T-helper 2 cell treated with Interferon-gamma antibody and Interleukin-4, amounts not matched to agents 5 μg/mL and 100 μg/mL, for 36 hours (primary cell): ENCODE measurements around the gene AVPI1.

ENCODE experiments used
- DNase-seq: peaks from one replicate; pipeline ENCODE4 v3.0.0; 2021; ENCODE audit warnings: low spot score
- H3K27ac Mint-ChIP-seq: one replicate; pipeline ENCODE4 v1.8.0; 2021; ENCODE audit warnings: mild to moderate bottlenecking, mixed read lengths
- H3K27me3 Mint-ChIP-seq: one replicate; pipeline ENCODE4 v1.8.0; 2021; ENCODE audit warnings: low read depth, mixed read lengths
- H3K36me3 Mint-ChIP-seq: one replicate; pipeline ENCODE4 v1.8.0; 2021; ENCODE audit warnings: low read depth, mixed read lengths
- H3K4me1 Mint-ChIP-seq: one replicate; pipeline ENCODE4 v1.8.0; 2021; ENCODE audit warnings: low read depth, mixed read lengths
- H3K4me3 Mint-ChIP-seq: one replicate; pipeline ENCODE4 v1.8.0; 2022; ENCODE audit warnings: mild to moderate bottlenecking, moderate library complexity, mixed read lengths
- H3K9me3 Mint-ChIP-seq: one replicate; pipeline ENCODE4 v1.8.0; 2021; ENCODE audit warnings: mixed read lengths

Gene AVPI1

GRCh38 chr10:97629289-97629688, 57.8 kb downstream of the AVPI1 start:
- H3K4me1 Mint-ChIP-seq, result peaks cover 8% of the 10 kb centered on the region

GRCh38 chr10:97628228-97628627, 58.8 kb downstream of the AVPI1 start:
- H3K4me1 Mint-ChIP-seq, result peaks cover 4% of the 10 kb centered on the region
- H3K27me3 Mint-ChIP-seq, result no peaks in the 10 kb centered on the region
- H3K9me3 Mint-ChIP-seq, result no peaks in the 10 kb centered on the region
- DNase-seq, result no peak
- H3K36me3 Mint-ChIP-seq, result no peaks in the 10 kb centered on the region
- H3K27ac Mint-ChIP-seq, result no peak overlapping the region
- no peak overlapping the region for H3K4me3 Mint-ChIP-seq

More at GRCh38 chr10:97629289-97629688, 57.8 kb downstream of the AVPI1 start:
- Mint-ChIP-seq H3K36me3 (no peaks in the 10 kb centered on the region), H3K27me3 (no peaks in the 10 kb centered on the region), H3K27ac (no peak overlapping the region), H3K9me3 (no peaks in the 10 kb centered on the region), H3K4me3 (no peak overlapping the region)
- no peak for DNase-seq

- Mint-ChIP-seq H3K27me3 (no peaks in the 10 kb centered on the region), H3K4me1 (peaks cover 2% of the 10 kb centered on the region), H3K27ac (no peak overlapping the region), H3K4me3 (no peak overlapping the region), H3K9me3 (no peaks in the 10 kb centered on the region), H3K36me3 (no peaks in the 10 kb centered on the region)
- no peak for DNase-seq
Measured at GRCh38 chr10:97627731-97628130, 59.3 kb downstream of the AVPI1 start.
